GM23248 (cell line): Measurements from ENCODE around the gene BECN2. TPM values are rescaled to one million over a fixed set of nuclear protein-coding genes. Genes with fewer than 3 reads are reported as not detected.
"Not testable (repeated sequence)": the region's sequence is repeated elsewhere in the genome, so short reads cannot be mapped to it uniquely, and the experiment has no call there.

Experiments used
- DNase-seq: peaks from one replicate; pipeline ENCODE4 v3.0.0-alpha.2; 2015
- H2AFZ ChIP-seq: fragments of 200-600 bp; sonication (generic); 2 replicates; pipeline ENCODE4 v1.6.1; 2016; ENCODE audit warnings: antibody characterized with exemption
- H3F3A ChIP-seq: fragments of 200-600 bp; sonication (generic); 2 replicates; pipeline ENCODE4 v1.6.1; 2016; ENCODE audit warnings: mild to moderate bottlenecking, antibody characterized with exemption, mixed run types; ENCODE audit not compliant: insufficient read depth
- H3K27ac ChIP-seq: fragments of 200-600 bp; sonication (generic); 2 replicates; pipeline ENCODE4 v1.5.1; 2016; ENCODE audit warnings: mild to moderate bottlenecking
- H3K27me3 ChIP-seq: fragments of 200-600 bp; sonication (generic); replicated peaks from 2 replicates; pipeline ENCODE4 v1.6.1; 2016; ENCODE audit warnings: mild to moderate bottlenecking; ENCODE audit not compliant: insufficient read depth
- H3K36me3 ChIP-seq: fragments of 200-600 bp; sonication (generic); 2 replicates; pipeline ENCODE4 v1.6.1; 2016; ENCODE audit warnings: low read depth, mild to moderate bottlenecking
- H3K4me1 ChIP-seq: fragments of 200-600 bp; sonication (generic); 2 replicates; pipeline ENCODE4 v1.6.1; 2016; ENCODE audit warnings: mild to moderate bottlenecking; ENCODE audit not compliant: insufficient read depth
- H3K4me2 ChIP-seq: fragments of 200-600 bp; sonication (generic); one replicate; pipeline ENCODE4 v1.6.1; 2016; ENCODE audit warnings: mild to moderate bottlenecking; ENCODE audit not compliant: unreplicated experiment
- H3K4me3 ChIP-seq: fragments of 200-600 bp; sonication (generic); 2 replicates; pipeline ENCODE4 v1.5.1; 2016; ENCODE audit warnings: mild to moderate bottlenecking
- H3K79me2 ChIP-seq: fragments of 200-600 bp; sonication (generic); 2 replicates; pipeline ENCODE4 v1.6.1; 2016; ENCODE audit warnings: mild to moderate bottlenecking; ENCODE audit not compliant: insufficient read depth
- H3K9ac ChIP-seq: fragments of 200-600 bp; sonication (generic); 2 replicates; pipeline ENCODE4 v1.6.1; 2016; ENCODE audit warnings: mild to moderate bottlenecking
- H3K9me2 ChIP-seq: fragments of 200-600 bp; sonication (generic); 2 replicates; pipeline ENCODE4 v1.6.1; 2016; ENCODE audit warnings: mixed run types, mild to moderate bottlenecking, moderate library complexity; ENCODE audit not compliant: insufficient read depth
- H3K9me3 ChIP-seq: fragments of 200-600 bp; sonication (generic); one replicate; pipeline ENCODE4 v1.6.1; 2017; ENCODE audit warnings: low read depth
- H4K20me1 ChIP-seq: fragments of 200-600 bp; sonication (generic); 2 replicates; pipeline ENCODE4 v1.6.0; 2016; ENCODE audit not compliant: insufficient read depth
- EZH2 ChIP-seq: fragments of 200-600 bp; sonication (generic); IDR thresholded peaks from 2 replicates; pipeline ENCODE4 v1.6.1; 2018; ENCODE audit warnings: antibody characterized with exemption, mild to moderate bottlenecking; ENCODE audit not compliant: insufficient read depth, poor library complexity, severe bottlenecking
- EZH2phosphoT487 ChIP-seq: fragments of 200-600 bp; sonication (generic); IDR thresholded peaks from 2 replicates; pipeline ENCODE4 v1.6.1; 2018; ENCODE audit warnings: antibody characterized with exemption, moderate library complexity, mild to moderate bottlenecking, low read depth; ENCODE audit not compliant: insufficient read depth
- WGBS, 2 experiments: methylation state at CpG; one replicate each; pipeline ENCODE4 v1.1.6; 2015 to 2017; ENCODE audit warnings: low lambda C conversion rate in 2 of 2, low coverage in 1 of 2; ENCODE audit errors: missing lambda C conversion rate in 2 of 2; 5-methylcytosine and 5-hydroxymethylcytosine counted together
- in situ Hi-C: fragments of 300-500 bp; cut with MboI; formaldehyde crosslinking; loops from 2 replicates; pipeline ENCODE4 v1.15.0; 2020
- polyA plus RNA-seq: library from polyadenylated mRNA; unstranded; fragments of >200 nt; fragmentation: Nextera tagmentation; extraction: Ambion mirVana; gene quantifications from 2 replicates; pipeline ENCODE4 v1.2.1, GENCODE V29; 2016
- total RNA-seq: library from RNA; depleted of rRNA; stranded (reverse); fragments of >200 nt; shearing (Covaris generic); gene quantifications from 2 replicates; pipeline ENCODE4 v1.2.3, GENCODE V29; 2014

Gene BECN2
- total and polyA plus RNA-seq, 2 experiments from 2014 or later: not detected

DNA sequence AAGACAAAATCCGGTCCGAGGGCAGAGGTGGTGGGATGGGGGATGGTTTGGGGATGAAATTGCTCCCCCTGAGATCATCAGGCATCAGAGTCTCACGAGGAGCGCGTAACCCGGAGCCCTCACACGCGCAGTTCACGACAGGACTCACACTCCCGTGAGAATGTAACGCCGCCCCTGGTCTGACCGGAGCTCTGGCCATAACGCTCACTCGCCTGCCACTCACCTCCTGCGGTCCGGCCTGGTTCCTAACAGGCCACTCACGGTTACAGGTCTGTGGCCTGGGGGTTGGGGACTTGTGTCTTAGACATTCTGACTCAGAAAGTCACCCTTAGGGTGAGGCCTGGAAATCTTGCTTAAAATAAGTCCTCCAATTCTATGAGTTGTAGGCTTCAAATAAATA lies 21.5 kb downstream of the BECN2 start:
- Histone ChIP-seq H3K9me3 (no peaks in the 10 kb centered on the region), H3K79me2 (no peaks in the 10 kb centered on the region), H3K9ac (no peak overlapping the region), H3K27ac (no peak overlapping the region), H3K36me3 (no peaks in the 10 kb centered on the region), H4K20me1 (no peaks in the 10 kb centered on the region), H3K27me3 (no peaks in the 10 kb centered on the region), H3K4me3 (no peak overlapping the region), H2AFZ (no peak overlapping the region), H3F3A (no peaks in the 10 kb centered on the region), H3K9me2 (no peaks in the 10 kb centered on the region), H3K4me1 (no peaks in the 10 kb centered on the region), H3K4me2 (no peak overlapping the region)
- no peak for DNase-seq
- 92% methylated on average over 18 of the region's 18 CpGs for WGBS, 2 experiments
- in situ Hi-C loops: loop anchor here (25.0 kb wide), 1 partner anchor 367 kb away; no protein-coding TSS in a partner anchor
- TF ChIP-seq EZH2phosphoT487 (no peak), EZH2 (no peak)

DNA sequence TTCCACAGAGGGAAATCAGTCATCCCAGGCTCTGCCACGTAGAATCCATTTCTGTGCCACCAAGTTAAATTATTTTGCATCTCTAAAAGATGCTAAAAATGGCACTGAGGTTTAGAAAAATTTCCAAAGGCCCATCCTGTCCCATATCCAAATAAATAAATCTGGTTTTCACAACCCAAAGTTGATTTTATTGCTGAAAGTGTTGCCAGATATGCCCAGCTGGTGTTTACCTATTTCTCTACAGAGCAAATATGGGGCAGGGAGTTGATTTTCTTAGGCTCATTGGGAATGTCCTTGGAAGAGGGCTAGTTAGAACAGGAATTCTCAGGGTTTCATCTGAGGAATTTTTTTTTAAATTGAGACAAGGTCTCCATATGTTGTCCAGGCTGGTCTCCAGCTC lies 22.4 kb downstream of the BECN2 start:
- 57 to 64% methylated on average over 1 of the region's 1 CpG for WGBS, 2 experiments
- TF ChIP-seq EZH2 (no peak), EZH2phosphoT487 (no peak)
- Histone ChIP-seq H3K9me3 (no peaks in the 10 kb centered on the region), H3K27me3 (no peaks in the 10 kb centered on the region), H3K4me1 (no peaks in the 10 kb centered on the region), H3K36me3 (no peaks in the 10 kb centered on the region), H3K27ac (no peak overlapping the region), H3K9ac (no peak overlapping the region), H3F3A (no peaks in the 10 kb centered on the region), H3K4me2 (no peak overlapping the region), H3K4me3 (no peak overlapping the region), H4K20me1 (no peaks in the 10 kb centered on the region), H2AFZ (no peak overlapping the region), H3K9me2 (no peaks in the 10 kb centered on the region), H3K79me2 (no peaks in the 10 kb centered on the region)
- in situ Hi-C loops: loop anchor here (25.0 kb wide), 1 partner anchor 368 kb away; no protein-coding TSS in a partner anchor
- DNase-seq: no peak

DNA sequence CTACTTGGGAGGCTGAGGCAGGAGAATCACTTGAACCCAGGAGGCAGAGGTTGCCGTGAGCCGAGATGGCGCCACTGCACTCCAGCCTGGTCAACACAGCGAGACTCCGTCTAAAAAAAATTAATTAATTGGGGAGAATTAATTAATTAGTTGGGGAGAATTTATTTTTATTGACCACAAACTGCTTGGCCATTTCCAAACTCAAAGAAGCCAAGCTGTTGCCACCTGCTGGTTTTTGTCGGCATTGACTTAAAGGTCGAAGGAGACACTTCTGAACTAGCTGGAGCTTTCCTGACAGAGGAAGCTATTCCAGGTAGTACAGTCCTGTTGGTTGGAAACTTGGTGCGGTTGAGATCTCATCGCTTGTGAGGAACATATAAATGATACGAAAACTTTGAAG lies 28.2 kb downstream of the BECN2 start:
- no peak overlapping the region for H3K4me3 ChIP-seq
- no peak overlapping the region for H2AFZ ChIP-seq
- TF ChIP-seq EZH2phosphoT487 (no peak), EZH2 (no peak)
- H3K9ac ChIP-seq: no peak overlapping the region
- in situ Hi-C loops: loop anchor here (25.0 kb wide), 1 partner anchor 373 kb away; no protein-coding TSS in a partner anchor
- DNase-seq: peak; percentile 73
- no peaks in the 10 kb centered on the region for H3K9me3 ChIP-seq
- H3F3A ChIP-seq: peaks cover 3% of the 10 kb centered on the region; the same call in 1 of the 2 replicates
- H3K36me3 ChIP-seq: no peaks in the 10 kb centered on the region
- peaks cover 4% of the 10 kb centered on the region; the same call in 1 of the 2 replicates for H3K4me1 ChIP-seq
- no peak overlapping the region for H3K4me2 ChIP-seq
- no peaks in the 10 kb centered on the region for H3K79me2 ChIP-seq
- no peaks in the 10 kb centered on the region for H3K27me3 ChIP-seq
- H3K9me2 ChIP-seq: no peaks in the 10 kb centered on the region
- H4K20me1 ChIP-seq: no peaks in the 10 kb centered on the region
- H3K27ac ChIP-seq: no peak overlapping the region
- WGBS, 2 experiments: 52 to 55% methylated on average over 10 of the region's 10 CpGs

DNA sequence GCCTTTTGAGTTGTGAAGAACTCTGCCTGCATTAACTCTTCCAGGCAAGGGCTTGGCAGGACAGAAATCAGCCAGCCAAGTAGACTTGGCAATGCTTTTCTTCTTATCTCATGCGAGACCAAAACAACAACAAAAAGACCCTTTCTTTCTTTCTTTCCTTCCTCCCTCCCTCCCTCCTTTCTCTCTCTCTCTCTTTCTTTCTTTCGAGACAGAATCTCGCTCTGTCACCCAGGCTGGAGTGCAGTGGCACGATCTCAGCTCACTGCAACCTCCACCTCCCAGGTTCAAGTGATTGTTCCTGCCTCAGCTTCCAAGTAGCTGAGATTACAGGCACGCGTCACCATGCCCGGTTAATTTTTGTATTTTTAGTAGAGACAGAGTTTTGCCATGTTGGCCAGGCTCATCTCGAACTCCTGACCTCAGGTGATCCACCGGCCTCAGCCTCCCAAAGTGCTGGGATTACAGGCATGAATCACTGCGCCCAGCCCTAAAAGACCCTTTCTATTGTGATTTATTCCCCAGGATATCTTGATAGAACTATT lies 30.9 kb downstream of the BECN2 start:
- H3F3A ChIP-seq, H3K79me2 ChIP-seq, DNase-seq, H3K27ac ChIP-seq, H4K20me1 ChIP-seq, H3K27me3 ChIP-seq, H3K4me3 ChIP-seq, H3K9me3 ChIP-seq, H3K9me2 ChIP-seq, H3K36me3 ChIP-seq, H2AFZ ChIP-seq, H3K4me2 ChIP-seq, H3K4me1 ChIP-seq, H3K9ac ChIP-seq: not testable (repeated sequence)
- in situ Hi-C loops: loop anchor here (25.0 kb wide), 1 partner anchor 376 kb away; no protein-coding TSS in a partner anchor
- 94 to 95% methylated on average over 10 of the region's 10 CpGs for WGBS, 2 experiments

DNA sequence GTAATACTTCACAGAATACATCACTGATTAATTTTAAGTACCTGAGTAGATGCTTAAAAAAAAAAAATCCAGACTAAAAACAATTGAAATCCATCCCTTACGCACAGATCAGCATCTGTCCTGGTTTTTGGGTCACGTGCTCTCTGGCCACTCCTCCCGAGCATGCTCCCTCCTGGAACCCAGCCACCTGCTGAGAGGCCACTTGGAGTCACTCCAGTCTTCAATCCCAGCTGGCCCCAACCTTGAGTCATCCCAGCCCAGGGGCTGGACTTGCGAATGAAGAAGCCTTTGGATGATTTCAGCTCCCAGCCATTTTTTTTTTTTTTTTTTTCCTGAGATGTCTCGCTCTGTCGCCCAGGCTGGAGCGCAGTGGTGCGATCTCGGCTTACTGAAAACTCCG lies 32.5 kb downstream of the BECN2 start:
- Histone ChIP-seq H3F3A (peaks cover 3% of the 10 kb centered on the region; the same call in 1 of the 2 replicates), H3K36me3 (no peaks in the 10 kb centered on the region), H2AFZ (peak overlapping the region; percentile 29; the same call in 1 of the 2 replicates), H3K4me3 (no peak overlapping the region), H3K9me3 (no peaks in the 10 kb centered on the region), H3K9me2 (no peaks in the 10 kb centered on the region), H3K27ac (no peak overlapping the region), H3K27me3 (no peaks in the 10 kb centered on the region), H3K4me1 (peaks cover 4% of the 10 kb centered on the region; the same call in 1 of the 2 replicates), H4K20me1 (no peaks in the 10 kb centered on the region), H3K4me2 (peak overlapping the region; percentile 11), H3K79me2 (no peaks in the 10 kb centered on the region), H3K9ac (no peak overlapping the region)
- WGBS, 2 experiments: 11 to 16% methylated on average over 10 of the region's 10 CpGs
- in situ Hi-C loops: loop anchor here (10.0 to 25.0 kb wide), 2 partner anchors 95 to 378 kb away; no protein-coding TSS in a partner anchor
- TF ChIP-seq EZH2phosphoT487 (no peak), EZH2 (no peak)
- peak; percentile 99 for DNase-seq
